LNCAP (cell line): Measurements from ENCODE around the gene KRTAP5-5.

Experiments used
- CTCF ChIP-seq: fragments of 450-650 bp; IDR thresholded peaks from 2 replicates; pipeline ENCODE4 v1.5.1; 2017; ENCODE audit warnings: mild to moderate bottlenecking

The KRTAP5-5 gene

GRCh38 chr11:1671658-1672057, 42.1 kb downstream of the KRTAP5-5 start:
- TF ChIP-seq CTCF, result no peak

- no peak for TF ChIP-seq CTCF
Observed at GRCh38 chr11:1672613-1673350, 43.2 kb downstream of the KRTAP5-5 start.

- TF ChIP-seq CTCF, result no peak
Observed at GRCh38 chr11:1673446-1674172, 44.0 kb downstream of the KRTAP5-5 start.

- no peak for TF ChIP-seq CTCF
Observed at GRCh38 chr11:1674173-1675131, 44.9 kb downstream of the KRTAP5-5 start.

- TF ChIP-seq CTCF, result no peak
Observed at GRCh38 chr11:1675536-1676228, 46.1 kb downstream of the KRTAP5-5 start.

- no peak for TF ChIP-seq CTCF
Observed at GRCh38 chr11:1676229-1676740, 46.7 kb downstream of the KRTAP5-5 start.

GRCh38 chr11:1679881-1680280, 50.3 kb downstream of the KRTAP5-5 start:
- no peak for TF ChIP-seq CTCF
